ENCODE results near the gene COBLL1.

The COBLL1 gene

DNA sequence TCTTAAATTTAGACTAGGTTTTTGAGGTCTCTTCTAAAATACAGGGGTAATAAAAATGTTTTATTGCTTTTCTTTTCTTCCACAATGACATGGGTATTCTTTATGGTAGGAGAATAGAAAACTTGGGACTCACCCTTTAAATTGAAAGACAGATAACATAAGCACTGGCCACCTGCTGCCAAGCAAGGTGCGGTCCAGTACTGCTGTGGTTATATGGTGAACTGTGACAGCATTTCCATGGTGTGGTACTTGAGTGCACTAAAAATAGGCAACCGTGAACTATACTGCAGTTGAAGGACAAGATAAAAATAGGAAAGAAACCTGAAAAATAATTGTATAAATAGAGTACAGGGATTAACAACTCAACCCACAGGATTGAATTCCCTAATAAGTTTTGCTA lies 165.9 kb downstream of the COBLL1 start:
- DNase-seq: no peak

DNA sequence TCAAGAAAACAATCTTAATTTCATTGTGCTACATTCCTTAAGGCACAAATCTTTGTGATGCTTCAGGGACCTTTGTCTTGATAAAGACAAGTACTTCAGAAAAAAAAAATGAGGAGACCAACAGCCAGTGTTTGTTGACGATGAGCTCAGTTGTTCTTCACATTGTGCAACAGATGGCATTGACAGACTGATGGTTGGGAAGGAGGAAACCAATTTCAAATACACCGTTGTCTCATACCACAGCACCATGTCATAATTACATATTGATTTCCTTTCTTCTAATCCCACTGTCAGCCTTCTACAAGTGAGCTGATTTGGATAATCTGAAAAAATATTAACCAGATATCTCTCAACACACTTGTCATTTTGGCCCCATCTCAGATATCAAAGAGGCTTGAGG lies 166.6 kb downstream of the COBLL1 start:
- no peak for DNase-seq

DNA sequence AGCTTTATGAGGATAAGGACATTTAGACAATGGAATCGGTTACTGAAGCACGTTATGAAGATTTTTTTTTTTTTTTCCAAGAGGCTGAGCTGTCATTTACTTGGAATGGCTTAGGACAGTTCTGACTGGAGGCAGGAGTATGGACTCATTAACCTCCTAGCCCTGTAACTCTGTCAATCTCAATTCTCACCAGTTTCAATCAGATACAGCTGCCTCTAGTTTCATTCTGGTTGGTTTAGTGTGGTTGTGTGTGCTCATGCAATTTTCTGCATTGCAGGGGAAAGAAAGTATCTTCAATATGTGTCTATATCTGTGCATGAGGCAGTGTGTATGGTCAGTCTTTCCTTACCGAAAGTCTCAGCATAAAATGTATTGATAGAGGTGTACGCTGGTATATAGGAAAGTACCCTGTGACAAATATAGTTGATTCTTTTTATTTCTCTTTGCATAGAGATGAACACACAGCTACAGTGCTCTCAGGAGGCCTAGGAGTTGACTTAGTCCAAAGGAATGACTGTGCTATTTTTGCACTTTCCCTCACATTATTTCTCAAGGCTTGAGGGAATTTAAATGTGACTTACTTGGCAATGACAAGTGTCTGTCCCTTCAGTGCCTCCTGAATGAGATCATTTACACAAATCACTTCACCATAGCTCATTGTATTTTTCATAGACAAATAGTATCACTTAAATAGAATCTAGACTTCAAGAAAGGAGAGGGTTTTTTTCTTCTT lies 169.8 kb downstream of the COBLL1 start:
- DNase-seq: no peak

DNA sequence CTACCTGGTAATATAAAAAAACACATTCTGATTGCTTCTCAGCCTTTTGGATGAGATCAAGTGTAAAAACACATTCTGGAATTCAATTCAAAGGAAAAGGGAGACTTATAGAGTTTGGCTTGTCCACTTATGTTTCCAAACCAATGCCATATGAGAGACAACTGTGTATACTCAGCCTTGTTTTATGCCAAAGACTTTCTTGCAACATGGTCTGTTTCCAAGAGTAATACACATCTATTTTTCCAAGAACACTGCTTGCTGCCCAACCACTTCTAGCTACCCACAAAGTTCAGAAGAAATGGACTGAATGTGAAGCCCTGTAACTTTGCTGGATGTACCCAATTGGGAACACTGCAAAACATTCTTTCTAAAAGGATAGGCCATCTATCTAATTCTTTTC lies 172.3 kb downstream of the COBLL1 start:
- no peak for DNase-seq

DNA sequence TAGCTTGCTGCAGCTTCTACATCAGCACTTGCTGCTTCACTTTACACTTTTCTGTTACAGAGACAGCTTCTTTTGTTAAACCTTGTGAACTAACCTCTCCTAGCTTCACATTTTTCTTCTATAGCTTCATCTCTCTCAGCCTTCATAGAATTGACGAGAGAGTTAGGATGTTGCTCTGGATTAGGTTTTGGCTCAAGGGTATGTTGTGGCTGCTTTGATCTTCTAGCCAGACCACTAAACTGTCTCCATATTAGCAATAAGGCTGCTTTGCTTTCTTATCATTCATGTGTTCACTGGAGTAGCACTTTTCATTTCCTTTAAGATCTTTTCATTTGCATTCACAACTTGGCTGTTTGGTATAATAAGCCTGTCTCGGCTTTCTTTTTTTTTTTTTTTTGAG lies 174.1 kb downstream of the COBLL1 start:
- DNase-seq: no peak

DNA sequence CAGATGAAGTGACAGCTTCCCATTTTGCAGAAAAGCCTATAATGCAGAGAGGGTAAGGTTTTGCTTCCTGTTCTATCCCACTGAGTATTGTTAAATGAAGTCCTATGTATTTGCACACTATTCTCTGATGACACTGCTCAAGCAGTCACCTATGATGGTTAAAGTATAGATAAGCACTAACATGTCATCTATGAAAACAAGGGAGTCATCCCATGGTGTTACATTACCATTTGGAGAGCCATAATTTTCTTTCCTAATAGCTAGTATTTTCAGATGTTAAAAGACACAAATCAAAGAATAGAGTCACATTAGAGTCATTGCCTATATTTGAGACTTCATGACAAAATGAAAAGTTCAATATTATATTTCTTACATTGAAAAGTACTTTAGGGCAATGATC lies 177.6 kb downstream of the COBLL1 start:
- no peak for DNase-seq

DNA sequence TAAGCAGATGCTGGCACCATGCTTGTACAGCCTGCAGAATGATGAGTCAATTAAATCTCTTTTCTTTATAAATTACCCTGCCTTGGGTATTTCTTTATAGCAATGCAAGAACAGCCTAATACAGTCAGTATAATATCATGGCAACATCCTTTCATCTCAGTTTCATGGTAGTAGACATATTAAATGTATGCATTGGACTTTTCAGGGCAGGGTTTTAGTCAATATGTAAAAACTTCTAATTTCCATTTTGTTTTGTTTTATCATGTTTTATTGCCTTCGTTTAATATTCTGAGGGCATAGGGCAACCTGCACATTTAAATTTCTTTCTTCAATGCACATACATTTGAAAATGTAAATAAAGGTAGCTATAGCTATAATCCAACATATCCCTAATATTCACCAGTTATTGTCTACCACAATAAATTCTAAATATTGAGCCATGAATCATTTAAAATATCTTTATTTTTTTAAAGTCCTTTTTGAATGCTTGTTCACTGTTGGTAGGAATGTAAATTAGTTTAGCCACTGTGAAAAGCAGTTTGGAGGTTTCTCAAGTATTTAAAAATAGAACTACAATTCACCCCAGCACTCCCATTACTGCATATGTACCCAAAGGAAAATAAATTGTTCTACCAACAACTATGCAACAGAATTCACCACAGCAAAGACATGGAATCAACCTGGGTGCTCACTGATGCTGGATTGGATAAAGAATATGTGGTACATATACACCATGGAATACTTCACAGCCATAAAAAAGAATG lies 178.6 kb downstream of the COBLL1 start:
- no peak for DNase-seq

DNA sequence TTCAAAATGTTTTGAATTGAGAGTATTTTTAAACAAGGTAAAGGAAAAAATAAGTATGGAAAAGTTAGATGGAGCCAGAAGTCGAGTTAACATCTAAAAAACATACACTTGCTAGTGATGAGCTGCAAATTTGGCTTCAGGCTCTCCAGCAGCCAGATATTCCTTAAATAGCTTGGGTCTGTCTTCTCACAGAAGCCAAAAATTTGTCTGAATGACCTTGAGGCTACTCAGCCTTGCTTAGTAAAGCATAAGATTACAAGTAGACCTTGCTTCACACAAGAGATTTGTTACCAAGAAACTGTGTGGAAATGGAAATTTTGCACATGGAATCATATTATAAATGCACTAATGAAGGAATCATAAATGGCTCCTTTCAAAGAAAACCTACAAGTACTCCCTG lies 179.6 kb downstream of the COBLL1 start:
- no peak for DNase-seq

DNA sequence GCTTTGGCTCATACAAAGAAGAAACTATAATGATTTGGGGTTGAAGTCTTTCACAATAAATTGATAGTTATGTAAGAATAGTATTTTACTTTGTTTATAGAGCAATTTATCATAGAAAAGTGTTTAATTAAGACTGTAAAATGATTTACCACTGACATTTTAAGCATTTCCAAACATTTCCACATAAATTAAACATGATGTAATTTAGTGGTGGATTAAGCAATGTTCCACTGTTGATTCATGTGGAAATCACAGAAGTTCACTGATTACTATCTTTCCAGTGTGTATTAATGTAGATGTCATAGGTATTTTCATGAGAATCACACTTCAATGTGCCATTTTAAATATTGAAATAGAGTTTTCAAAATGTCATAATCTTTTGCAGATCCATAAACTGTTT lies 180.3 kb downstream of the COBLL1 start:
- no peak for DNase-seq

DNA sequence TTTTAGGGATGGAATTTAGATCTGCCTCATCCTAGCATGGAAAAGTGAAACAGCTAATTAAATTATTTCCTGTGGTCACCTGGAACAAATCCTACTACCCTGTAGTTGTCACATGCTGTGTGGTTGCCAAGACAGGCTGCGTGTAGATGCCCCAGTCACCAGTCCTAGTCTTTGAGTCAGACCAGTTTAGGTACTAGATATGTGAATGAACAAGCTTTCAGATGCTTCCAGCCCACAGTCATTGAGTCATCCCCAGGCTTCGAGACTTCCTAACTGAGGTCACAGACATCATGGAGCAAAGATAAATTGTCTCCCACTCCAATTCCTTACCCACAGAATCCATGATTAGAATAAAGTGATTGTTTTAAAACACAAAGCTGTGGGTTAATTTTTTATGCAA lies 184.5 kb downstream of the COBLL1 start:
- no peak for DNase-seq

DNA sequence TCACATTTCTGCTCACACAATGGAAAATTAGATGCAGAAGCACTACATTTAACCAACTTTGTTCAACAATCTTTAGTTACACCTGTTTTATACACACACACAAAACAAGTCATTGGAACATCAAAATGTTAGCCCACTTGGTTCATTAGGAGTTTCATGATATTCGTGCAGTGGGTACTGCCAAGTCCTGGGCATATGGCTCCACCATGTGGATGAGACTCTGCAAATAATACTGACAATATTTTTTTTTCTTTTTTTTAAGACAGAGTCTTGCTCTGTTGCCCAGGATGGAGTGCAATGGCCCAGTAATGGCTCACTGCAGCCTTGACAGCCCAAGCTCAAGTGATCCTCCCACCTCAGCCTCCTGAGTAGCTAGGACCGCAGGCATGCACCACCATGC lies 185.9 kb downstream of the COBLL1 start:
- no peak for DNase-seq

DNA sequence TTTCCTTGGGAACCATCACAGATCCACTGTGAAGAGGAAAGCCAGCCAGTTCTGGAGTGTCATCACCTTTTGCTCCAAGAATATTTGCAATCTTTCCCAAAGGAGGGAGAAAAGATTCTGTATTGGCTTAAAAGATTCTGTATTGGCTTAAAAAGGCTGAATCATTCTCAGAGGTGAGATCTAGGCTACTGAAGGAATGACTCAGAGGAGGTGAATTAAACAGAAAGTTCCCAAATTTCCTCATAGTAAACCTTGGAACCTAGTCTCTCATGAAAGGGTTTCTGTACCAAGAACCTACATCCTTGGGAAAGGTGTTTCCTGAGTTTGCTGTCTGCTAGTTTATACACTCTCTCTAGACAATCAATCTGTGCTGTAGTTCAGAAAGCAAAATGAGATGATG lies 186.3 kb downstream of the COBLL1 start:
- no peak for DNase-seq

DNA sequence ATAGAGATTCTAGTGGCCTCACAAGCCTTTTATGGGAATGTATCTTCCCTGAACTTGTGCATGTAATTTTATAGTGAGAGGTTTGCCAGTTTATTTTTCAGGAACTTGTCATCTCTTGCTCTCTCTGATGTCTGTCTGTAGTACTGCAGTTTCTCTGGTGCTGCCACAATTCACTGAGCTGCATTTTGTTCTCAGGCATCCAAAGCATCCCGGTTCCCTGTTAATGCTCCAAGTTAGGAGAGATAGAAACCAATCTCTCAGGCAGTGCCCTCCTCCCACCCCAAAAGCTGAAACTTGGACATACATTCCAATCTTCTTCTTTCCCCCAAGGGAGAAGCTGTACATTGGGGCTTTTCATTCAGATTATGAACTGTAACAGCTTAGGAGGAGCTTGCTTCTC lies 190.3 kb downstream of the COBLL1 start:
- no peak for DNase-seq

DNA sequence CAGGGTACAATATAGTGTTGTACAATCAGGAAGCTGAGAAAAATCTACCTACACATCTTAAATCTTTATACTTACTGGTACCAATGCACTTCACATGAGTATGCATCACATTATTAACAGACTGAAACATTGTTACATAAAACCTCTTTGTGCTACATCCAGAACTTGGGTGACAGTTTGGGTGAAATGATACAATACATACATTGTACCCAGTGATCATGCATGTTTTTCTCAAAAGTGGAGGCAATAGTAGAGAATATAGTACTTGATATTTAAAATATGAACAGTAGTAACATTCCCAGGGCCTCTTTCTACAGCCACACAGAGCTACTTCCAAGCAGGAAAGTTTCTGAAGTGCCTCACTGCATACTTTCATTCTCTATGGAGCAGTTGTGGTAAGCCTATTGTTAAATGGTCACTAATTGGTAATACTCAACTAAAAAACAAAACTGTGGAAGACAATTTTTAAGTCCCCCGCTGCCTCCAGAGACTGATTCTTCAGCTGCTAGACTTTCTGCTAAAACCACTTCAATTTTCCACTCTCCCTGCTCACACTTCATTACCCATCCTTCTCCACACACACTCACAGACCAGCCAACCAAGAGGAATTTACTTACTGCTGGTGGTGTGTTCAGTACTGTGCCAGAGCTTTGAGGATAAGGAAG lies 197.5 kb downstream of the COBLL1 start:
- no peak for DNase-seq

DNA sequence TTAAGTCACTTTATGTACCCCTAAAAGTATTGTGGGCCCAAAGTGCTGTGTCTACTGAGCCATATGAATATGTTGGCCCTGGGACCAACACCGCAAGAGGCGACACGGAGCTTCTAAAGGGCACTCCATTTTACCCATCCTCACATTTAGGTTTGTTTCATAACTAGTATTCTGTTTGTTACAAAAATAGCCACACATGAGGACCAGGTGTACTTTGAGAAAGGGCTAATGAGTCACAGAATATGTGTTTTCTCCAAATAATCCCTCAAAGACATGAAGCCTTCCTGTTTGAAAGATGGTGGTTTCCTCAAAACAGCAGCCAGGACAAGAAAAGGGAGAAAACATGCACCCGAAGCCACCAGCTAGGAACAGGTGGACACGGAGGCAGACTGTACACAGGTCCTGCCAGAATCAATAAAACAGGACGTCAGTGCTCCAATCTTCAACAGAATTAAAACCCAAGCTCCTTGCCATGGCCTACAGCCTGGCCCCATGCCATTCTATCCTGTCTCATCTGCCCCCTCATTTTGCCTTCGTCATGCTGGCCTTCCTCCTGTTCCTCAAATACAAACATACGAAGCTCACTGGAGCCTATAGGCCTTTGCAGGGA lies 198.6 kb downstream of the COBLL1 start:
- DNase-seq: no peak

DNA sequence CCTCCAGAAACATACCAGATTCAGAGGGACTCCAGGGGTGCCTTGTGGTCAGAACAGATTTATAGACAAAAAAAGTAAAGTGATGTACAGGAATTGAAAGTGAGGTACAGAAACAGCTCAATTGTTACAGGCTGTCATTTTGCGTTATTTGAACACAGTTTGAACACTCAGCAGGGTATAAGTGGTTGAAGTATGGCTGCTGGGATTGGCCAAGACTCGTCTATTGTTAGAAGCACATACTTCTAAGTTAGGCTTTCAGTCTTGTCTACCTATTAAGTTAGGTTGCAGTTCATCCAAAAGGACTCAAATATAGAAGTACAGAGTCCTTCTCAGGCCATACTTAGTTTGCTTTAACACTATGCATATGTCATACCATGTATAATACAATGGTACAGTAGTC lies 199.4 kb downstream of the COBLL1 start:
- no peak for DNase-seq

Measured in KG1 (cell line).